SK-N-SH treated with all-trans-retinoic acid at 6 μM for 48 hours (cell line): ENCODE measurements around the gene NPIPB9.
"Not testable (repeated sequence)": the region's sequence is repeated elsewhere in the genome, so short reads cannot be mapped to it uniquely, and the experiment has no call there.

Experiments used
- ATAC-seq: fragments of 200-7000 bp; cut with Tn5 transposase; 3 replicates; pipeline ENCODE4 v1.9.1; 2020; ENCODE audit warnings: mild to moderate bottlenecking, moderate library complexity

The NPIPB9 gene

DNA sequence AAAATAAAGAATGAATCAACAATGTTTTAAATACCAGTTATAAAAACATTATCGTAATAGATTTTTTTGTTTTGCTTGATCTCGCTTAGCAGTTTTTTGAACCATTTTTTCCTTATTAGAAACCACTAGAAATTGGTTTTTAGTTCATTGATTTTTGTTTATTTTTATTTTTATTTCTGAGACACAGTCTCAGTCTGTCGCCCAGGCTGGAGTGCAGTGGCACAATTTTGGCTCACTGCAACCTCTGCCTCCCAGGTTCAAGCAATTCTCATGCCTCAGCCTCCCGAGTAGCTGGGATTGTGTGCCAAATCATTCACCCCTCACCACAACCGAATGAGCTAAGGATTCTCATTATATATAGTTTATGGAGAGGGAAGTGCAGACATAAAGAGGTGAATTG, at the start of gene NPIPB9:
Gene NPIPB9, plus strand, starts transcription at position 301 of the 400 bp plus-strand sequence.
- not testable (repeated sequence) for ATAC-seq

DNA sequence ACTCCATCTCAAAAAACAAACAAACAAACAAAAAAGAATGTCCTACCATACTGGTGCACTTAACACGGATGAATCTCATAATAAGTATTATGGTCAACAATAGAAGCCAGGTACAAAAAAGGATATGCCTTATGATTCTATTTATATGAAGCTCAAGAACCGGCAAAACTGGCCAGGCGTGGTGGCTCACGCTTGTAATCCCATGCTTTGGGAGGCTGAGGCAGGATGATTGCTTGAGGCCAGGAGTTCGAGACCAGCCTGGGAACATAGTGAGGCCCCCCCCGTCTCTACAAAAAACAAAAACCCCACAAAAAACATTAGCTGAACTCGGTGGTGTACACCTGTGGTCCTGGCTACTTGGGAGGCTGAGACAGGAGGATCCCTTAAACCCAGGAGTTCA, 47.3 kb upstream of the NPIPB9 start:
- ATAC-seq: not testable (repeated sequence)

DNA sequence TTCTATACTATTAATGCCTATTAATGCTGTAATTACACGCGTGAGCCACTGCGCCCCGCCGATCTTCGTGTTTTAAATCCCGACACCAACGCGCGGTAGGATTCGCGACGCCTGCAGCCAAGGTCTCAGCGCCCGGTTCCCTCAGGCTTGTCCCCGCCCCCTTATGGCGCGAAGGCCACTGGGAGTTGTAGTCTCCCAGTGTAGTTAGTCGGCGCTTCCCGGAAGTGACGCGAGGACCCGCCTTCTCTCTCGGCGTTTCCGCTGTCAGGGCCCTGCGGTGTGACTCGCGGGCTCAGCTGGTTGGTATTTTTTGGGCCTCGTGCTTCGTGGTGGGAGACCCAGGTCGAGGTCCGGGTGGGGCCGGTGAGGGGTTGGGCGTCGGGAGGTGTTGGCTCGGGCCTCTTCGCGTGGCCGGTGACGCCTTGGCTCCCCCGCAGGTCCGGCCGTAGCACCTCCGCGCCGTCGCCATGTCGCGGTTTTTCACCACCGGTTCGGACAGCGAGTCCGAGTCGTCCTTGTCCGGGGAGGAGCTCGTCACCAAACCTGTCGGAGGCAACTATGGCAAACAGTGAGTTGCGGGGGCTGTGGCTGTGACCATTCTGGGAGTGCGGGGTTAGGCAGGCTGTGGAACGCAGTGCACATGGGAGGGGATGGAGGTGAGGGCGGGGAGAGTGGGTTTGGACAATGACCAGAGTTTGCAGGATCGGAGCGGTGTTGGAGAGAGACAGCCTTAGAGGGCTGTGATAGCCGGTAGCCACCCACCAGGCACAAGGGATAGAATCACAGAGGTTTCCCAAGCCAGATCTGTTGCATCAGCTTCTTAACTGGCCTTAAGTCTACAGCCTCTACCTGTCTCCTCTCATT, 40.1 kb upstream of the NPIPB9 start, which contains the start of gene EIF3C:
Gene EIF3C, plus strand, starts transcription at position 245 of the 864 bp plus-strand sequence. Its CDS starts 223 bp downstream, at position 468.
- ATAC-seq: peak; percentile 100

DNA sequence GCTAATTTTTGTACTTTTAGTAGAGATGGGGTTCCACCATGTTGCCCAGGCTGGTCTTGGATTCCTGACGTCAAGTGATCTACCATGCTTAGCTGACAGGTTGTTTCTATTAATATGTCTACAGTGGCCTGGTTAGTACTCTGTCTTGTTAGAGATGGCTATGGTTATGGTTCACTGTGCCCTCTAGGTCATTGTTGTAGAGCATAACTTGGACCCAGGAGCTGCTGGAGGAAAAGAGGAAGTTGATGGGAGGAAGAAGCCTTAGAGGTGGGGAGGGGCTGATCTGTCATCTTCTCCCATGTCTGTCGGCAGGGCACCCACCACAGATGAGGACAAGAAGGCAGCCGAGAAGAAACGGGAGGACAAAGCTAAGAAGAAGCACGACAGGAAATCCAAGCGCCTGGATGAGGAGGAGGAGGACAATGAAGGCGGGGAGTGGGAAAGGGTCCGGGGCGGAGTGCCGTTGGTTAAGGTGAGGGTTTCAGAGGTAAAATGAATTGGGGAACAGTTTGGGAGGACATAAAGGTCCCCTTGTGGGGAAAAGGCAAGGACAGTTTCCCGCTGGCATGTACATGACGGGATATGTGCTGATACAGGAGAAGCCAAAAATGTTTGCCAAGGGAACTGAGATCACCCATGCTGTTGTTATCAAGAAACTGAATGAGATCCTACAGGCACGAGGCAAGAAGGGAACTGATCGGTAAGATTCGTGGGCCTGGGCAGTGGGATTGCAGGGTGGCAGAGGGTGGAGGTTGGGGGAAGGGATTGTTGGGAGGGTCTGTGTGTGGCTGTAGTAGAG, 28.5 kb upstream of the NPIPB9 start:
- not testable (repeated sequence) for ATAC-seq

DNA sequence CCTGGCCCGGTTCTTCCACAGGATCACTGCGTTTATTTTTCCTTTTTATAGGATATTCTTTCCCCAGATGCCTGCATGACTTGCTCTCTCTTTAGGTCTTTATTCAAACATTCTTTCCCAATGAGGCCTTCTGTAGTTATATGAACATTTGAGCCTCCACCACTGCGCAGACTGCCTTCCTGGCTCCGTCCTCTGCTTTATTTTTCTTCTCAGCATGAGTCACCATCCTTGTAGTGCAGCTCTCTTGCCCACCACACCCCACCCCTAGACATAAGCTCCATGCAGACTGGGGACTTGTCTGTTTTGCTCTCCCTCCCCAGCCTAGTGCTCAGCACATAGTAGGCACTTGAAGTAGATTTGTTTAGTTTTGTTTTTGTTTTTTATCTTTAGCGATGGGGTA, 20.3 kb upstream of the NPIPB9 start:
- ATAC-seq: peak; percentile 94

DNA sequence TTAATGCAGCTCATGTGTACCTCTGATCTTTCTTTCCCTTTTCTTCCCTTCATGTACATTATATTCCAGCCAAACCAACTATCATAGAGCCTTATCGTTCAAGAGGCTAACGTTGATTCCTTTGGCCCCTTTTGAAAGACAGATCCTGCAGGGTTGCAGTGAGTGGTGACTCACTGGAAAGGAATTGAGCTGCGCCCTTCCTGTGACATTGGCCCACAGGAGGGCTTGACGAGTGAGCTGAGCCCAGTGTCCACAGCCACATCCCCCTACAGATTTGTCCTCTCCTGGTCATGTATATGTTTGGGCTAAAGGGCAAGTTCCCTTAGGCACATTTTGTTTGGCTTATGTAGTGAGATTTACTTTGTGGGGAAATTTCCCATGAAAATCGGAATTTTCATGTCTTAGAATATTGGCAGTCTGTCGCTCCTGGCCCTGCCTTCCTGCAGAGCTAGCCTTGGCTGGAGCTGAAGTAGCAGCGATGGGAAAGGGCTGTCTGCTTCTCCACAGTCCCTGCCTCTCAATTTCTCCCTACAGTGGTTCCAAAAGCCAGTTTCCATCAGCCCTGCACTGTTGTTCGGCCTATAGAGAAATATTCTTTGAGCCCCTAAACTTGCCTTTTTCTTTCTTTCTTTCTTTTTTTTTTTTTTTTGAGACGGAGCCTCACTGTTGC, 19.0 kb upstream of the NPIPB9 start:
- ATAC-seq: peak; percentile 82

DNA sequence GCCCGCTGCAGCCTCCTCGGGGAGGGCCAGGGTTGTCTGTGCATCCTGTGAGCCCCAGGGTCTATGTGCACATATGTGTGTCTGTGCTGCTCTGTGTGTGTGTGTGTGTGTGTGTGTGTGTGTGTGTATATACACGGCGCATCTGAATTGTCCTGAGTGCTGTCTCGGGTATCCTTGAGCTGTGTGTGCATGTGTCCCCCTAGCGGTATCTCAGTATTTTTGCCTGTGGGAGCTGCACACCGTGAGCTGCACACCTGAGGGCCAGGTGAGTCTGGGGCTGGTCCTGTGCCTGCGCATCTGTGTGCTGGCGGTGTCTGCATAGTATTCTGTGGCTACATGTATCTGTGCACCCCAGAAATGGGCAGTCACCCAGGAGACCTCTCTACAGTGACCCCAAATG, 11.8 kb upstream of the NPIPB9 start:
- ATAC-seq: peak; percentile 50; the same call in 2 of the 3 replicates

DNA sequence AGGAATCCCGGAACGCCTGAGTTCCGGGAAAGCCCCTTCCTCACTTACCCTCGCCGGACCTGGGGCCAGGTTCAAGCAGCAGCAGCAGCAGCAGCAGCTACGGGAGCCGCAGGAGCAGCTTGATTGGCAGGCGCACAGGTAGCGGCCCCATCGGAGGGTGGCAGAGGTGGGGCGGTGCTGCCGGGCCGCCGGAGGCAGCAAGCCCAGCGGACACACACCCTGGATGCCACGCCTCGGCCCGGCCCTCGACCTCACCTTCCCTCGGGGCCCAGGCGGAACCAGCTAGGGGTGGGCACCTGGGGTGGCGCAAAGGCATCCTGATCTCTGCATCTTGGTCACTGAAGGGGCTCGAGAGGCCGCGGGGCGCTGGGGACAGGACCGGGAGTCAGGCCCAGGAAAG, 11.0 kb upstream of the NPIPB9 start:
- peak; percentile 29 for ATAC-seq

DNA sequence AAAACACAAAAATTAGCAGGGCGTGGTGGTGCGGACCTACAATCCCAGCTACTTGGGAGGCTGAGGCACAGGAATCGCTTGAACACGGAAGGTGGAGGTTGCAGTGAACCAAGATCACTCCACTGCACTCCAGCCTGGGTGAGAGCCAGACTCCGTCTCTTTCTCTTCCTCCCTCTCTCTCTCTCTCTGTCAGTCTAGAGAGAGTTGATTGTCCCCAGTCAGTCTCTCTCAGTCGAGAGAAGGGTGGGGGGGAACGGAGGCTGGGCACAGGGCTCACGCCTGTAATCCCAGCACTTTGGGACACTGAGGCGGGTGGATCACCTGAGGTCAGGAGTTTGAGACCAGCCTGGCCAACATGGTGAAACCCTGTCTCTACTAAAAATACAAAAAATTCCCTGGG, 10.3 kb upstream of the NPIPB9 start:
- ATAC-seq: peak; percentile 39

DNA sequence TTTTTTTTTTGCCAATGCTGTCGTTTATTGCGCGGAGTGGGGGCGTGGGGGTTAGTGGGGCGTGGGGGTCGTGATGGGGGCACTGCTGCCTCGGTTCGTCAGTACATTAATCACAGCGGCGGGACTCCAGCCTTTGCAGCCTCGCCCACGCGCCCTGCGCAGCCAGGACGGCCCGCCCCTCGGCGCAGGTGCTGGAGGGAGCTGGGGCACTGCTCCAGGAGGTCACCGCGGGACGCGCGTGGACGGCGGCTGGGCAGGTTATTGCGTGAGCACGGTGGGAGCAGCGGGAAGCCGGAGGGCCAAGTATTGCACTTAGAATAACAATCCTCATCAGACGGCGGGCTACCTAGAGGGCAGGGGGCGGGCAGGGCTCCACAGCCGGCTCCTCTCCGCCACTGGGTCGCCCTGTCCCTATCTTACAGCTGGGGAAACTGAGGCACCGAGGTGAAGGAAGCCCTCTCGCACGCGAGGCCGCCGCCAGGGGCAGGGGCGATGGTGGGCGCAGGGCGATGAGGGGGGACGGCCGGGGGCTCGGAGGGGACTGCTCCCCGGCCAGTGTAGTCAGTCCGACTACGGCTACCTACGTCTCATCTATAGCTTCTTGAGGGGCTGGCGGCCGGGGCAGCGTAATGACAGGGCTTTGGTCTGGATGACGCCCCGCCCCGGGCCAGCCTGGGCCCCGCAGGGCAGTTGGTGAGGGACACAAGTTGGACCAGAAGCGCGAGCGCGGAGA, 4.8 kb upstream of the NPIPB9 start:
- ATAC-seq: not testable (repeated sequence)

DNA sequence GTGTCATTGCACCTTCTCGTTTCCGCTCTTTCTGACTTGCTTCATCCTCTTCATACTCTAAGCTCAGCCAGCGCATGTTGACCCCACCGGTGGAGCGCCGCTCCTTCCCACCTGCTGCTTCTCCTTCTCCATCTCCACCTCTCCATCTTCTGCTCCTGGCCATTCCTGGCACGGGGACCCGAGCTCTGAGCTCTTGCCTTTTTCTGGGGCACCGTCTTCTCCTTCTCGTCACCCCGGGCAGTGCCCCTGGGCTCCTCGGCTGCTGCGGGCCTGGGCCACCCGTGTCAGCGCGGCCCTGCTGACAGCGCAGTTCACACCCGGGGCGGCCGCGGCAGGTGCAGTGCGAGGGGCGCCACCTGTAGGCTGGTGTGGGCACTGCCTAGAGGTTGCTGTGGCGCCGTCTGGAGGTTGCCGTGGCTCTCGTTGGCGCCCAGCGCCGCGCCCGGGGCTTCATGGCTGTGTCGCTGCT, 1.6 kb upstream of the NPIPB9 start:
- ATAC-seq: peak; percentile 98

DNA sequence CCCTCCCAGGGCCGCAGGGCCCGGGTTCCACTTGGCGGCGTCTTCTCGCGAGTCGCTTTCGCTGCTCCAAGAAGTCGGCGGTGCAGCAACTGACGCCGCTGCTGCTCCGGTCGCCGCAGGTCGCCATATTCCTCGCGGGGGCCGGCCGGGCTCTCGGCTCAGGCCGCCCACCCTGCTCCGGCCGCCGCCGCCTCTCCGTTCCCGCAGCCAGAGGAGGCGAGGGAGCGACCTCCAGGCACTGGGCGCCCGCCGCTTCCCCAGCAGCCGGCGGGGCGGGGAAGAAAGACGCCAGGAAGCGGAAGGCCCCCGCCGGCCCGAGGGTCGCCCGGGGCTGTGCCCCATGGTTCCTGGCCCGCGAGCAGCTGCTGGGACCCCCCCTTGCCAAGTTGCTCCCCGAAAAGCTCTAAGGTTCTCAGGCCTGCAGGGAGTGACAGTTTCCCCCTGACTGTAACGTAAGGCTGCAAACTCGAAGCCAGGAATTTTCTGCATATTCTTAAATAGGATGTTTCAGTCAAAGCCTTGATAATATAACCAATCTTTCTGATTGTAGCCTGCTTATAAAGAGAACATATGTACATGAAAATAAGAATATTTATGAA, 1.0 kb upstream of the NPIPB9 start:
- peak; percentile 89 for ATAC-seq

DNA sequence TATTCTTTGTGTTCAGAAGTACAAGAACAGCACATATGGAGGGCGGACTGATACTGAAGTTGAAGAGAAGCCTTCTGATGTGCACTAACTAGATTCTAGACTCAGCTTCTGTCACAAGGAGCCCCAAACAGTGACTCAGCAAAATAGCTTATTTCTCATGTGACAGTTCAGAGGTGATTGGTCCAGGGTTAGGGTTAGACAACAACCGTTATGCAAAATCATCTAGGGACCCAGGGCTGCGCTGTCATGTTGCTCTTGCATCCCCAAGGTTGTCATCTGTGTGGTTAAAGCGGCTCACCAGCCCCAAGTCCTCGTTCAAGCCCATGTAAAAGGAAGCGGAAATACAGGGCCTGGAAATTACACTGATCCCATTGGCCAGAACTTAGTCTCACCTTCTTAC, 30.1 kb downstream of the NPIPB9 start:
- not testable (repeated sequence) for ATAC-seq

DNA sequence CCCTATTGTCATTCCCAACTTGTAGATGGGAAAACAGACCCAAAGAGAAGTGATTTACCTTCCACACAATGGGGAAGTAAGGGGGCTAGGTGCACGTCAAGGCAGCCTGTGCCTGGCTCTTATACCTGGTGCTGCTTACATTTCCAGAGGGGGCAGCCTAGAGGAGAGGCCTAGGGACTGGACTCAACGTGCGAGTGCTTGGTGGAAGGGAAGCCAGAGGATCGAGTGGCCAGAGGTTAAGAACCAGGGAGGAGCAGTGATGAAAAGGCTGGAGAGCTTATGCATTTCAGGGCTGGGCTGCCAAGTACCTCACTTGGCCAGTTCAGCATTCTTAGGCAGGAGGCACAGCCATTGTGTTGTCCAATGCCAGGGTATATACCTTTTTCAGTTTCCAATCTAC, 30.8 kb downstream of the NPIPB9 start:
- ATAC-seq: not testable (repeated sequence)

DNA sequence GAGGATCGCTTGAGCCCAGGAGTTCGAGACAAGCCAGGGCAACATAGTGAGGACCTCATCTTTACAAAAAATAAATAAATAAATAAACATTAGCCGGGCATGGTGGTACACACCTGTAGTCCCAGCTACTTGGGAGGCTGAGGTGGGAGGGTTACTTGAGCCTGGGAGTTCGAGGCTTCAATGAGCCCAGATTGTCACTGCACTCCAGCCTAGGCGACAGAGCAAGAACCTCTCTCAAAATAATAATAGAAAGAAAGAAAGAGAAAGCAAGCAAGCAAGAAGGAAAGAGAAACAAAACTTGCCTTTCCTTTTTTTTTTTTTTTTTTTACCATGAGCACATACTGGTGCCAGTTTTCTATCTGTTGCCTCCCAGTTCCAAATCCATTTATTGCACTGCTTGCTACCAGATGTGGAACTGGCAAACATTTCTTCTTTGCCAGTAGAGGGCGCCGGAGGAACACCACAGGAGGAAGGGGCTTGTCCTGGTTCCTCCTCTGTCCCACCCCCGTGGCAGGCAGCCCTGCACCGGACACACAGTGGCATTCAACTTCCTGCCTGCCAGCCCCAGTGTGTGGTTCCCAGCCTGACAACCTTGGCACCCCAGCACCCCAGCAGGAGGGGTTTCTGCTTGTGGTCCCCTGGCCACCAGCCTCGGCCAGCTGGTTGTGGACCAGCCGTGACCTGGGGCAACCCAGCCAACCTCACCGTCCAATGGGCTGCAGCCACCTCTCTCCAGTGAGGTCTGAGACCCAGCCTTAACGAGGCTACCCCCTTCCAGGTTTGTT, 50.8 kb downstream of the NPIPB9 start:
- peak; percentile 88 for ATAC-seq

DNA sequence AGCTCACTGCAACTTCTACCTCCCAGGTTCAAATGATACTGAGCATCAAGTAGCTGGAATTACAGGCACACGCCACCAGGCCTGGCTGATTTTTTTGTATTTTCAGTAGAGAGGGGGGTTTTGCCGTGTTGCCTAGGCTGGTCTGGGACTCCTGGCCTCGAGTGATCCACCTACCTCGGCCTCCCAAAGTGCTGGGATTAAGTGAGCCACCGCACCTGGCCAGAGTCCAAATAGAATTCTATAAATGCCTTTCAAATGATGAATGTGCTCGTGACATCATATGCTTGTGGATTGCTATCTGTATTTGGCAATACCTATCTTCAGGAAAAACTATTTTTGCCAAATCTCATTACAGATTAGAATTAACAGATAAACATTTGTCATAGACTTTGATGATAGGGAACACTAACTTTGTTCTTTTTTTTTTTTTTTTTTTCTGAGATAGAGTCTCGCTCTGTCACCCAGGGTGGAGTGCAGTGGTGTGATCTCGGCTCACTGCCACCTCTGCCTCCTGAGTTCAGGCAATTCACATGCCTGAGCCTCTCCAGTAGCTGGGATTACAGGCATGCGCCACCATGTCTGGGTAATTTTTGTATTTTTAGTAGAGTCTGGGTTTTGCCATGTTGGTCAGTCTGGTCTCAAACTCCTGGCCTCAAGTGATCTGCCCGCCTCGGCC, 56.0 kb downstream of the NPIPB9 start:
- ATAC-seq: peak; percentile 71
